CD4-positive, alpha-beta T cell (primary cell): Measurements from ENCODE around the gene PAPSS1. TPM values are rescaled to one million over a fixed set of nuclear protein-coding genes. Genes with fewer than 3 reads are reported as not detected.

Source experiments
- ATAC-seq: fragments of 200-7000 bp; cut with Tn5 transposase; one replicate; pipeline ENCODE4 v1.10.0; 2022; ENCODE audit warnings: mild to moderate bottlenecking; ENCODE audit not compliant: poor library complexity
- CTCF ChIA-PET: fragments of 350-600 bp; sonication (Branson Sonifier 250); formaldehyde crosslinking; loops from one replicate; lab custom pipeline; 2021; ENCODE audit warnings: antibody characterized with exemption, inconsistent platforms; lab: Charles Lee
- POLR2A ChIA-PET: fragments of 350-600 bp; sonication (Branson Sonifier 250); formaldehyde crosslinking; loops from one replicate; lab custom pipeline; 2021; ENCODE audit warnings: antibody characterized with exemption, inconsistent platforms; lab: Charles Lee
- DNase-seq, 14 experiments: peaks; one replicate each; pipeline ENCODE4 v3.0.0-alpha.2; 2013 to 2020; ENCODE audit warnings: mixed read lengths in 2 of 14
- H3K27ac ChIP-seq, 2 donors: one replicate each; pipeline versions ENCODE4 v1.5.1 to v1.7.0; 2013; ENCODE audit warnings: low read length in 2 of 2, low read depth in 1 of 2, mild to moderate bottlenecking in 1 of 2
- H3K27me3 ChIP-seq, 2 experiments: 1 replicate in 1 of 2; 2 replicates in 1 of 2; pipeline versions ENCODE4 v1.6.1 to v1.7.0; 2013; ENCODE audit warnings: low read length in 2 of 2, control low read depth in 1 of 2, mild to moderate bottlenecking in 1 of 2, moderate library complexity in 1 of 2; ENCODE audit not compliant: insufficient read depth in 2 of 2, control insufficient read depth in 1 of 2
- H3K36me3 ChIP-seq: one replicate; pipeline ENCODE4 v1.6.1; 2013; ENCODE audit warnings: low read length, control low read depth; ENCODE audit not compliant: insufficient read depth
- H3K4me1 ChIP-seq: one replicate; pipeline ENCODE4 v1.6.1; 2013; ENCODE audit warnings: low read length, control low read depth; ENCODE audit not compliant: insufficient read depth
- H3K4me3 ChIP-seq: one replicate; pipeline ENCODE4 v1.5.1; 2013; ENCODE audit warnings: mild to moderate bottlenecking, low read length, moderate library complexity
- H3K9me3 ChIP-seq, 2 experiments: 1 replicate in 1 of 2; 2 replicates in 1 of 2; pipeline versions ENCODE4 v1.6.1 to v1.7.0; 2013; ENCODE audit warnings: low read length in 2 of 2, mild to moderate bottlenecking in 2 of 2, control low read depth in 1 of 2, moderate library complexity in 1 of 2; ENCODE audit not compliant: control insufficient read depth in 1 of 2, insufficient read depth in 1 of 2
- H3K27ac Mint-ChIP-seq: one replicate; pipeline ENCODE4 v1.8.0; 2020; ENCODE audit warnings: mixed read lengths
- H3K27me3 Mint-ChIP-seq: one replicate; pipeline ENCODE4 v1.8.0; 2021; ENCODE audit warnings: mixed read lengths
- H3K36me3 Mint-ChIP-seq: one replicate; pipeline ENCODE4 v1.8.0; 2021; ENCODE audit warnings: low read depth, mixed read lengths
- H3K4me1 Mint-ChIP-seq: one replicate; pipeline ENCODE4 v1.8.0; 2021; ENCODE audit warnings: low read depth, mixed read lengths
- H3K4me3 Mint-ChIP-seq: one replicate; pipeline ENCODE4 v1.8.0; 2020; ENCODE audit warnings: mild to moderate bottlenecking, mixed read lengths
- H3K9me3 Mint-ChIP-seq: one replicate; pipeline ENCODE4 v1.8.0; 2020; ENCODE audit warnings: mixed read lengths
- intact Hi-C, 2 experiments: fragments of 100-400 bp; cut with DNase I in 1 of 2; cut with micrococcal nuclease in 1 of 2; formaldehyde crosslinking; loops; one replicate each; pipeline versions ENCODE4 v1.15.1 to v1.9.0; 2023 to 2025; cut with DNase I, micrococcal nuclease
- total RNA-seq, 174 experiments: library from RNA in 2 of 174; stranded (reverse) in 2 of 174; gene quantifications; one replicate each; pipeline ENCODE4 v1.2.3 and lab custom pipeline; 2021 to 2026
- TF ChIP-seq, protein P1 (sequence below): fragments of 200-600 bp; IDR thresholded peaks from one replicate; pipeline ENCODE4 v1.8.0; 2022; ENCODE audit warnings: antibody characterized with exemption, mild to moderate bottlenecking

The PAPSS1 gene
- total RNA-seq, 2 experiments from 2014 or later = 5.6 to 6.6 TPM

DNA sequence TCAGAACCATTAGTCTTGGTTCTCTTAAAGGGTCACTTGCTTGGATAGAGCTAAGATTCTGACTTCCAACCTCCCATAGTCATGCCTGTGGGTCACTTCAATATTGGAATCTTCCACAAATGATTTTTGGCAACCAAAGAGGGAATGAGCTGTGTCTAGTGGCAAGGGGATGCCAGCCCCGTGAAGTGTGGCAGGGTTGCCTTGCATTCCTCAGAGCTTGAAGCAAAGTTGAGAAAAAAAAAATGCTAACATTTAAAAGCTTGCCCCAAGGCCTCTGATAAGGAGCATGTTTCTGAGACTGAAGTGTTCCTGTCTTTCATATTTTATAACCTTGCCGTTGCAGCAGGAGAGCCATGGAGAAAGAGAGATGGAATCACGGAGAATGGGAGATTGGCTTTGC is 120.2 kb downstream of the PAPSS1 start:
- H3K9me3 ChIP-seq = no peaks in the 10 kb centered on the region
- Mint-ChIP-seq H3K36me3 (no peaks in the 10 kb centered on the region), H3K27ac (no peak overlapping the region), H3K27me3 (peaks cover 12% of the 10 kb centered on the region), H3K9me3 (no peaks in the 10 kb centered on the region), H3K4me1 (no peaks in the 10 kb centered on the region), H3K4me3 (no peak overlapping the region)
- no peaks in the 10 kb centered on the region for H3K4me1 ChIP-seq
- CTCF ChIA-PET = no interaction called here
- H3K27me3 ChIP-seq = no peaks in the 10 kb centered on the region
- intact Hi-C loops = no loop called here
- DNase-seq (no peak), ATAC-seq (no peak)
- POLR2A ChIA-PET = no interaction called here
- H3K4me3 ChIP-seq = no peak overlapping the region
- no peak overlapping the region for H3K27ac ChIP-seq
- no peaks in the 10 kb centered on the region for H3K36me3 ChIP-seq
- TF ChIP-seq, protein P1, sequence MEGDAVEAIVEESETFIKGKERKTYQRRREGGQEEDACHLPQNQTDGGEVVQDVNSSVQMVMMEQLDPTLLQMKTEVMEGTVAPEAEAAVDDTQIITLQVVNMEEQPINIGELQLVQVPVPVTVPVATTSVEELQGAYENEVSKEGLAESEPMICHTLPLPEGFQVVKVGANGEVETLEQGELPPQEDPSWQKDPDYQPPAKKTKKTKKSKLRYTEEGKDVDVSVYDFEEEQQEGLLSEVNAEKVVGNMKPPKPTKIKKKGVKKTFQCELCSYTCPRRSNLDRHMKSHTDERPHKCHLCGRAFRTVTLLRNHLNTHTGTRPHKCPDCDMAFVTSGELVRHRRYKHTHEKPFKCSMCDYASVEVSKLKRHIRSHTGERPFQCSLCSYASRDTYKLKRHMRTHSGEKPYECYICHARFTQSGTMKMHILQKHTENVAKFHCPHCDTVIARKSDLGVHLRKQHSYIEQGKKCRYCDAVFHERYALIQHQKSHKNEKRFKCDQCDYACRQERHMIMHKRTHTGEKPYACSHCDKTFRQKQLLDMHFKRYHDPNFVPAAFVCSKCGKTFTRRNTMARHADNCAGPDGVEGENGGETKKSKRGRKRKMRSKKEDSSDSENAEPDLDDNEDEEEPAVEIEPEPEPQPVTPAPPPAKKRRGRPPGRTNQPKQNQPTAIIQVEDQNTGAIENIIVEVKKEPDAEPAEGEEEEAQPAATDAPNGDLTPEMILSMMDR = no peak

DNA sequence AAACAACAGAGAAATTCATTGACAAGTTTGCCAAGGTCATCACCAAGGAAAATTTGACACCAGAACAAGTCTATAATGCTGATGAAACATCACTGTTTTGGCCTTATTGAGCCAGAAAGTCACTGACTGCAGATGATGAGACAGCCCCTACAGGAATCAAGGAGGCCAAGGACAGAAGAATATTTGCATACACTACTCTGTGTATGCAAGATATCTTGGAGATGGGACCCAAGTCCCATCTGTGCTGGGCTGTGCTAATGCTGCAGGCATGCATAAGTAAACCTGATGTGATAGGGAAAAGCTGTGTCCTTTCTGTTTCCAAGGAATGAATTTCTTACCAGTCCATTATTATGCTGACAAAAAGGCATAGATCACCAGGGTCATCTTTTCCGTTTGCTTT is 126.8 kb downstream of the PAPSS1 start:
- POLR2A ChIA-PET = no interaction called here
- H3K36me3 Mint-ChIP-seq = peaks cover 5% of the 10 kb centered on the region
- CTCF ChIA-PET = no interaction called here
- H3K9me3 Mint-ChIP-seq = peaks cover 8% of the 10 kb centered on the region
- no peaks in the 10 kb centered on the region for H3K27me3 ChIP-seq
- H3K36me3 ChIP-seq = no peaks in the 10 kb centered on the region
- H3K27ac Mint-ChIP-seq = no peak overlapping the region
- H3K4me3 Mint-ChIP-seq = no peak overlapping the region
- intact Hi-C loops = no loop called here
- no peak overlapping the region for H3K27ac ChIP-seq
- no peak overlapping the region for H3K4me3 ChIP-seq
- H3K27me3 Mint-ChIP-seq = peaks cover 17% of the 10 kb centered on the region
- H3K4me1 Mint-ChIP-seq = no peaks in the 10 kb centered on the region
- no peaks in the 10 kb centered on the region for H3K4me1 ChIP-seq
- peaks cover 6 to 14% of the 10 kb centered on the region in 2 experiments for H3K9me3 ChIP-seq
- ATAC-seq (no peak), DNase-seq (no peak)
- TF ChIP-seq, protein P1 = no peak

DNA sequence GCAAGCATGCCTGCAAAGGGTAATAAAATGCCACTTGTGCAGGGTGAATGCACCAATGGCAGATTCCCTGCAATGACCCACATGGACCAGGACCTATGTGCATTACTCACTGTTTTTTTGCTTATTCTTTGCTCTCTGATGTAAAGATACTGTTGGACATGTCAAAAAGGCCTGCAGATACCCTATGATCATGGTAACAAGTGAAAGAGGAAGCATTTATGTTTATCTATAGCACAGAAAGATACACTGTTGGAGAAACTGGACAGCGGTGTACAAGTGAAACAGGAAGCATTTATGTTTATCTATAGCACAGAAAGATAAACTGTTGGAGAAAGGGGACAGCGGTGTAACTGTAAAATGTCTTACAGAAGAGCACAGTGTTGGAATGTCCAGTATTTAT is 127.5 kb downstream of the PAPSS1 start:
- TF ChIP-seq, protein P1 = no peak
- ATAC-seq (no peak), DNase-seq (no peak)
- ChIA-PET POLR2A (no interaction called here), CTCF (no interaction called here)
- peaks cover 5% of the 10 kb centered on the region for H3K36me3 Mint-ChIP-seq
- no peaks in the 10 kb centered on the region for H3K36me3 ChIP-seq
- no peak overlapping the region for H3K27ac ChIP-seq
- peaks cover 11% of the 10 kb centered on the region for H3K27me3 Mint-ChIP-seq
- no peaks in the 10 kb centered on the region for H3K27me3 ChIP-seq
- no peak overlapping the region for H3K27ac Mint-ChIP-seq
- H3K4me3 Mint-ChIP-seq = no peak overlapping the region
- H3K4me1 ChIP-seq = no peaks in the 10 kb centered on the region
- peaks cover 8% of the 10 kb centered on the region for H3K9me3 Mint-ChIP-seq
- intact Hi-C loops = no loop called here
- peaks cover 6 to 14% of the 10 kb centered on the region in 2 experiments for H3K9me3 ChIP-seq
- no peak overlapping the region for H3K4me3 ChIP-seq
- H3K4me1 Mint-ChIP-seq = no peaks in the 10 kb centered on the region
